ENCODE results near the gene LDHD. TPM values are rescaled to one million over a fixed set of nuclear protein-coding genes. Genes with fewer than 3 reads are reported as not detected.

Gene LDHD
- polyA plus RNA-seq, 1 experiment, result 0.71 TPM

- Histone ChIP-seq H3K36me3 (ENCODE audit: control insufficient read depth, insufficient read depth, low read length) (no peaks in the 10 kb centered on the region), H3K27me3 (ENCODE audit: control insufficient read depth, insufficient read depth, low read length) (no peaks in the 10 kb centered on the region), H3K4me3 (ENCODE audit: low read depth, low read length) (no peak overlapping the region)
- POLR2A ChIA-PET, result interaction anchor here (0.6 kb wide), 1 partner anchor 583 kb away, joined by 9 read pairs; no protein-coding TSS in a partner anchor
- DNase-seq (ENCODE audit: low read depth), result no peak
- CTCF ChIA-PET, result no interaction called here
- TF ChIP-seq CTCF (IDR thresholded peaks at IDR 0.05; ENCODE audit: insufficient read depth, low read depth, low read length), result no peak
Observed at GRCh38 chr16:75068085-75069031, 48.2 kb downstream of the LDHD start.

- H3K27me3 ChIP-seq (ENCODE audit: control insufficient read depth, insufficient read depth, low read length), result no peaks in the 10 kb centered on the region
- ChIA-PET POLR2A (no interaction called here), CTCF (no interaction called here)
- H3K4me3 ChIP-seq (ENCODE audit: low read depth, low read length), result no peak overlapping the region
- no peaks in the 10 kb centered on the region for H3K36me3 ChIP-seq (ENCODE audit: control insufficient read depth, insufficient read depth, low read length)
- no peak for DNase-seq (ENCODE audit: low read depth)
- TF ChIP-seq CTCF (IDR thresholded peaks at IDR 0.05; ENCODE audit: insufficient read depth, low read depth, low read length), result no peak
Observed at GRCh38 chr16:75066861-75067447, 49.6 kb downstream of the LDHD start.

GRCh38 chr16:75065521-75066149 is 50.9 kb downstream of the LDHD start:
- H3K27me3 ChIP-seq (ENCODE audit: control insufficient read depth, insufficient read depth, low read length), result no peaks in the 10 kb centered on the region
- CTCF ChIA-PET, result no interaction called here
- H3K36me3 ChIP-seq (ENCODE audit: control insufficient read depth, insufficient read depth, low read length), result no peaks in the 10 kb centered on the region
- TF ChIP-seq CTCF (IDR thresholded peaks at IDR 0.05; ENCODE audit: insufficient read depth, low read depth, low read length), result no peak
- DNase-seq (ENCODE audit: low read depth), result no peak
- no peak overlapping the region for H3K4me3 ChIP-seq (ENCODE audit: low read depth, low read length)
- POLR2A ChIA-PET, result no interaction called here

GRCh38 chr16:75065149-75065505 is 51.5 kb downstream of the LDHD start:
- H3K4me3 ChIP-seq (ENCODE audit: low read depth, low read length), result no peak overlapping the region
- ChIA-PET CTCF (no interaction called here), POLR2A (no interaction called here)
- no peak for DNase-seq (ENCODE audit: low read depth)
- H3K36me3 ChIP-seq (ENCODE audit: control insufficient read depth, insufficient read depth, low read length), result no peaks in the 10 kb centered on the region
- no peak for TF ChIP-seq CTCF (IDR thresholded peaks at IDR 0.05; ENCODE audit: insufficient read depth, low read depth, low read length)
- no peaks in the 10 kb centered on the region for H3K27me3 ChIP-seq (ENCODE audit: control insufficient read depth, insufficient read depth, low read length)

GRCh38 chr16:75064403-75065148 is 52.0 kb downstream of the LDHD start:
- Histone ChIP-seq H3K27me3 (ENCODE audit: control insufficient read depth, insufficient read depth, low read length) (no peaks in the 10 kb centered on the region), H3K4me3 (ENCODE audit: low read depth, low read length) (no peak overlapping the region), H3K36me3 (ENCODE audit: control insufficient read depth, insufficient read depth, low read length) (no peaks in the 10 kb centered on the region)
- ChIA-PET POLR2A (no interaction called here), CTCF (no interaction called here)
- DNase-seq (ENCODE audit: low read depth), result no peak
- TF ChIP-seq CTCF (IDR thresholded peaks at IDR 0.05; ENCODE audit: insufficient read depth, low read depth, low read length), result no peak

Measured in BJ (cell line).